IMR-90 (cell line): ENCODE data around the gene POLRMT. TPM values are rescaled to one million over a fixed set of nuclear protein-coding genes. Genes with fewer than 3 reads are reported as not detected.

Experiments
- ATAC-seq: fragments of 200-7000 bp; cut with Tn5 transposase; 2 replicates; pipeline ENCODE4 v1.9.1; 2020; ENCODE audit warnings: low read depth, mild to moderate bottlenecking, moderate library complexity
- BruUV-seq: library from RNA; stranded (reverse); fragments of 400-500 nt; replicated peaks from 2 replicates; lab custom pipeline; 2021; lab: Mats Ljungman, UMichigan
- CTCF ChIA-PET: fragments of 300-600 bp; formaldehyde crosslinking; extraction: SDS; loops from one replicate; lab custom pipeline; 2021; ENCODE audit warnings: antibody characterized with exemption; lab: Yijun Ruan, JAX
- POLR2A ChIA-PET: fragments of 300-600 bp; sonication (Branson Sonifier 250); formaldehyde crosslinking; loops from one replicate; lab custom pipeline; 2022; ENCODE audit warnings: antibody characterized with exemption; ENCODE audit not compliant: unreplicated experiment; lab: Charles Lee
- DNase-seq: peaks from one replicate; pipeline ENCODE4 v3.0.0; 2013
- H2AFZ ChIP-seq: replicated peaks from 2 replicates; pipeline ENCODE3; 2013; ENCODE audit warnings: low read length, mild to moderate bottlenecking; ENCODE audit not compliant: poor library complexity
- H2AK5ac ChIP-seq: 2 replicates; pipeline ENCODE4 v1.6.1; 2013; ENCODE audit warnings: low read depth, low read length, inconsistent platforms
- H2AK9ac ChIP-seq: replicated peaks from 2 replicates; pipeline ENCODE3; 2013; ENCODE audit warnings: mild to moderate bottlenecking, low read depth, low read length, moderate library complexity; ENCODE audit not compliant: poor library complexity
- H2BK120ac ChIP-seq: 2 replicates; pipeline ENCODE4 v1.6.1; 2013; ENCODE audit warnings: low read depth, low read length, inconsistent platforms
- H2BK15ac ChIP-seq: 3 replicates; pipeline ENCODE4 v1.6.1; 2013; ENCODE audit warnings: low read depth, low read length, inconsistent platforms
- H2BK20ac ChIP-seq: 2 replicates; pipeline ENCODE4 v1.6.1; 2013; ENCODE audit warnings: low read depth, mild to moderate bottlenecking, inconsistent platforms, low read length, moderate library complexity
- H2BK5ac ChIP-seq: 2 replicates; pipeline ENCODE4 v1.6.1; 2013; ENCODE audit warnings: mild to moderate bottlenecking, low read depth, low read length, inconsistent platforms; ENCODE audit not compliant: poor library complexity, severe bottlenecking
- H3K14ac ChIP-seq: replicated peaks from 2 replicates; pipeline ENCODE4 v1.6.1; 2013; ENCODE audit warnings: low read depth, low read length, inconsistent platforms
- H3K18ac ChIP-seq: 2 replicates; pipeline ENCODE4 v1.6.1; 2013; ENCODE audit warnings: low read depth, low read length, control low read depth
- H3K23ac ChIP-seq: 2 replicates; pipeline ENCODE4 v1.6.1; 2013; ENCODE audit warnings: low read depth, low read length, inconsistent platforms
- H3K27ac ChIP-seq: 2 replicates; pipeline ENCODE4 v1.5.1; 2013; ENCODE audit warnings: mild to moderate bottlenecking, control low read depth, low read length; ENCODE audit not compliant: insufficient read depth
- H3K27me3 ChIP-seq: 2 replicates; pipeline ENCODE4 v1.6.1; 2013; ENCODE audit warnings: low read length; ENCODE audit not compliant: control insufficient read depth, insufficient read depth
- H3K36me3 ChIP-seq: 2 replicates; pipeline ENCODE4 v1.6.1; 2013; ENCODE audit warnings: low read length, mixed read lengths; ENCODE audit not compliant: control insufficient read depth, insufficient read depth
- H3K4ac ChIP-seq: 2 replicates; pipeline ENCODE4 v1.6.1; 2013; ENCODE audit warnings: low read depth, low read length, inconsistent platforms
- H3K4me1 ChIP-seq: 2 replicates; pipeline ENCODE4 v1.6.1; 2013; ENCODE audit warnings: low read length, mixed read lengths; ENCODE audit not compliant: control insufficient read depth, insufficient read depth
- H3K4me2 ChIP-seq: 2 replicates; pipeline ENCODE4 v1.6.1; 2013; ENCODE audit warnings: low read depth, mild to moderate bottlenecking, control low read depth, low read length, moderate library complexity
- H3K4me3 ChIP-seq: 2 replicates; pipeline ENCODE4 v1.5.1; 2013; ENCODE audit warnings: low read depth, mild to moderate bottlenecking, control low read depth, low read length, moderate library complexity; ENCODE audit not compliant: insufficient read depth
- H3K56ac ChIP-seq: 2 replicates; pipeline ENCODE4 v1.6.1; 2013; ENCODE audit warnings: low read length, inconsistent platforms; ENCODE audit not compliant: insufficient read depth; ENCODE audit errors: extremely low read depth
- H3K79me1 ChIP-seq, 2 experiments: 2 replicates each; pipeline ENCODE4 v1.6.1; 2013; ENCODE audit warnings: low read length in 2 of 2, inconsistent platforms in 1 of 2, low read depth in 1 of 2
- H3K9ac ChIP-seq: 2 replicates; pipeline ENCODE4 v1.6.1; 2013; ENCODE audit warnings: low read depth, low read length, control low read depth
- H3K9me1 ChIP-seq: 2 replicates; pipeline ENCODE4 v1.6.1; 2013; ENCODE audit warnings: low read length, inconsistent platforms; ENCODE audit not compliant: insufficient read depth
- H3K9me3 ChIP-seq: 2 replicates; pipeline ENCODE4 v1.6.1; 2013; ENCODE audit warnings: low read length; ENCODE audit not compliant: control insufficient read depth, insufficient read depth
- H4K20me1 ChIP-seq: 2 replicates; pipeline ENCODE4 v1.6.1; 2013; ENCODE audit warnings: low read length, inconsistent platforms; ENCODE audit not compliant: insufficient read depth
- H4K5ac ChIP-seq: 2 replicates; pipeline ENCODE4 v1.6.1; 2013; ENCODE audit warnings: mild to moderate bottlenecking, low read depth, low read length, control low read depth
- H4K8ac ChIP-seq, 2 experiments: 2 replicates each; pipeline ENCODE4 v1.6.1; 2013; ENCODE audit warnings: low read depth in 2 of 2, low read length in 2 of 2, control low read depth in 1 of 2, inconsistent platforms in 1 of 2
- H4K91ac ChIP-seq: 2 replicates; pipeline ENCODE4 v1.6.1; 2013; ENCODE audit warnings: low read depth, low read length, inconsistent platforms; ENCODE audit not compliant: insufficient read depth
- BHLHE40 ChIP-seq: fragments of 150-350 bp; IDR thresholded peaks from 2 replicates; pipeline ENCODE4 v1.6.1; 2016; ENCODE audit warnings: mild to moderate bottlenecking, low read depth, low read length
- CEBPB ChIP-seq: IDR thresholded peaks from 2 replicates; pipeline ENCODE4 v1.6.1; 2012; ENCODE audit warnings: low read depth, low read length, improper control_type of control experiment
- MXI1 ChIP-seq: IDR thresholded peaks from 2 replicates; pipeline ENCODE4 v1.6.1; 2012; ENCODE audit warnings: low read depth, mild to moderate bottlenecking, low read length, moderate library complexity, borderline replicate concordance
- POLR2A ChIP-seq: IDR thresholded peaks from 2 replicates; pipeline ENCODE4 v1.6.1; 2012; ENCODE audit warnings: mild to moderate bottlenecking, low read depth, low read length
- WGBS, 2 experiments: methylation state at CpG; one replicate each; pipeline versions ENCODE4 v1.1.5 to v1.1.7; 2013; ENCODE audit warnings: missing lambda C conversion rate in 2 of 2; ENCODE audit not compliant: insufficient read length in 1 of 2; ENCODE audit errors: extremely low coverage in 2 of 2; 5-methylcytosine and 5-hydroxymethylcytosine counted together
- dilution Hi-C: fragments of 300-500 bp; cut with HindIII; formaldehyde crosslinking; loops from one replicate; pipeline ENCODE4 v1.14.3; 2018; ENCODE audit warnings: low sequenced_read_pairs; ENCODE audit not compliant: unreplicated experiment
- in situ Hi-C: fragments of 300-500 bp; cut with MboI; formaldehyde crosslinking; loops from 3 replicates; pipeline ENCODE4 v1.14.3; 2019; ENCODE audit warnings: low sequenced_read_pairs, inconsistent platforms, mixed read lengths
- intact Hi-C: fragments of 100-400 bp; cut with micrococcal nuclease; formaldehyde crosslinking; loops from 2 replicates; pipeline ENCODE4 v1.10.0; 2022
- polyA plus RNA-seq, 3 experiments: library from polyadenylated mRNA; depleted of rRNA; stranded (reverse); fragments of >200 nt; gene quantifications; 2 replicates each; pipeline ENCODE4 v1.2.3, GENCODE V29; 2012; ENCODE audit warnings: low replicate concordance in 1 of 3
- total RNA-seq: library from RNA; depleted of rRNA; stranded (reverse); fragments of >200 nt; gene quantifications from 2 replicates; pipeline ENCODE4 v1.2.3, GENCODE V29; 2012
- TF ChIP-seq, protein P1 (sequence below): fragments of 150-350 bp; IDR thresholded peaks from 2 replicates; pipeline ENCODE4 v1.6.1; 2016; ENCODE audit warnings: low read depth, mild to moderate bottlenecking, low read length, moderate library complexity, borderline replicate concordance

Gene POLRMT
- total and polyA plus RNA-seq, 2 of the 4 experiments (the other 2 are of a cell fraction): 9.9 to 29.6 TPM

DNA sequence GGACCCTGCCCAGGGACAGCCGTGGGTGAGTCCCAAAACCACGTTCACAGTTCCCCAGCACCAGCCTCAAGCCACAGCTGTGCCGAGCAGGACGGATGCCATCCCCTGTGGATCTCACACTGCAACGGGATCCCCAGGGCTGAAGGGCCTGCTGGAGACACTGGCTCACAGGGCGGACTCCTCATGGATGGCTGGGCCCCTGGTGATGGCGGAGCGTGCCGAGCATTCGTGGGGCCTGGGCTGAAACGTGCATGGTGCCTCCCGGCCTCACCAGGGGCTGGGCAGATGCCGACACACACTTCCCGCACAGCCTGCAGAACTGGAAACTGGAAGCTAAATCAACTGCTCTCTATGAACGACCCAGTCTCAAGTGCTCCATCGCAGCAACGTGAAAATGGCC is 20.1 kb upstream of the POLRMT start:
- Histone ChIP-seq H4K5ac (no peak overlapping the region), H3K4me1 (no peaks in the 10 kb centered on the region), H2BK20ac (no peak overlapping the region), H2BK120ac (no peak overlapping the region), H3K4me3 (no peak overlapping the region), H3K4me2 (no peak overlapping the region), H3K9me3 (no peaks in the 10 kb centered on the region), H3K18ac (no peak overlapping the region), H3K27me3 (no peaks in the 10 kb centered on the region), H3K9ac (no peak overlapping the region), H3K4ac (no peak overlapping the region), H2BK15ac (no peak overlapping the region), H3K56ac (no peak overlapping the region), H3K9me1 (no peaks in the 10 kb centered on the region), H3K14ac (no peak overlapping the region), H2AFZ (no peak overlapping the region), H2AK5ac (no peak overlapping the region), H3K79me1 (peaks cover 0 to 41% of the 10 kb centered on the region in 2 experiments; a peak in 3 of 4 replicates), H4K91ac (no peak overlapping the region), H3K27ac (no peak overlapping the region), H4K8ac (no peak overlapping the region), H2AK9ac (peak overlapping the region; percentile 55), H4K20me1 (peaks cover 62% of the 10 kb centered on the region), H2BK5ac (no peak overlapping the region), H3K23ac (no peak overlapping the region), H3K36me3 (peaks cover 34% of the 10 kb centered on the region)
- ATAC-seq (no peak), DNase-seq (no peak)
- BruUV-seq: no TSS peak
- dilution Hi-C loops: no loop called here
- 83% methylated on average over 4 of the region's 17 CpGs; no CpG with 5 or more reads in 1 of the 2 experiments for WGBS, 2 experiments
- POLR2A ChIA-PET: interaction anchor here (0.6 kb wide), 1 partner anchor 139 kb away, joined by 3 read pairs; no protein-coding TSS in a partner anchor
- CTCF ChIA-PET: no interaction called here
- intact Hi-C loops: no loop called here
- no peak for TF ChIP-seq BHLHE40
- TF ChIP-seq POLR2A: no peak
- no peak for TF ChIP-seq MXI1
- TF ChIP-seq, protein P1, sequence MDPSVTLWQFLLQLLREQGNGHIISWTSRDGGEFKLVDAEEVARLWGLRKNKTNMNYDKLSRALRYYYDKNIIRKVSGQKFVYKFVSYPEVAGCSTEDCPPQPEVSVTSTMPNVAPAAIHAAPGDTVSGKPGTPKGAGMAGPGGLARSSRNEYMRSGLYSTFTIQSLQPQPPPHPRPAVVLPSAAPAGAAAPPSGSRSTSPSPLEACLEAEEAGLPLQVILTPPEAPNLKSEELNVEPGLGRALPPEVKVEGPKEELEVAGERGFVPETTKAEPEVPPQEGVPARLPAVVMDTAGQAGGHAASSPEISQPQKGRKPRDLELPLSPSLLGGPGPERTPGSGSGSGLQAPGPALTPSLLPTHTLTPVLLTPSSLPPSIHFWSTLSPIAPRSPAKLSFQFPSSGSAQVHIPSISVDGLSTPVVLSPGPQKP: no peak
- TF ChIP-seq CEBPB: no peak
- in situ Hi-C loops: no loop called here
